IMR-90 (cell line): ENCODE results near the gene ASNSD1.

Source experiments
- BHLHE40 ChIP-seq: fragments of 150-350 bp; IDR thresholded peaks from 2 replicates; pipeline ENCODE4 v1.6.1; 2016; ENCODE audit warnings: mild to moderate bottlenecking, low read depth, low read length
- CEBPB ChIP-seq: IDR thresholded peaks from 2 replicates; pipeline ENCODE4 v1.6.1; 2012; ENCODE audit warnings: low read depth, low read length, improper control_type of control experiment
- TF ChIP-seq, protein P1 (sequence below): conservative IDR thresholded peaks from 2 replicates; pipeline ENCODE4 v1.5.1; 2012; ENCODE audit warnings: mild to moderate bottlenecking, low read depth, low read length, improper control_type of control experiment

DNA sequence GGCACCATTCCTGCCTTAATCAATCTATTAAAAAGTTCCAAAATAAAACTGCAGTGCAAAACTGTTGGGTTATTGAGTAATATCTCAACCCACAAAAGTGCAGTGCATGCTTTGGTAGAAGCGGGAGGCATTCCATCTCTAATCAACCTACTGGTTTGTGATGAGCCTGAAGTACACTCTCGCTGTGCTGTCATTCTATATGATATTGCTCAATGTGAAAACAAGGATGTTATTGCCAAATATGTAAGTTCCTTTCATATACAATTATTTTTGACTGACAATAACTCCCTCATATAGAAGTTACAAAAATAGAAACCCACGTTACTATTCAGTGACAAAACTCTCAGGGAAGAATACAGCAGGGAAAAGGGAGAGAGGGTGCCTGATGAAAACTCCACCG lies 58.3 kb downstream of the ASNSD1 start:
- TF ChIP-seq, protein P1, sequence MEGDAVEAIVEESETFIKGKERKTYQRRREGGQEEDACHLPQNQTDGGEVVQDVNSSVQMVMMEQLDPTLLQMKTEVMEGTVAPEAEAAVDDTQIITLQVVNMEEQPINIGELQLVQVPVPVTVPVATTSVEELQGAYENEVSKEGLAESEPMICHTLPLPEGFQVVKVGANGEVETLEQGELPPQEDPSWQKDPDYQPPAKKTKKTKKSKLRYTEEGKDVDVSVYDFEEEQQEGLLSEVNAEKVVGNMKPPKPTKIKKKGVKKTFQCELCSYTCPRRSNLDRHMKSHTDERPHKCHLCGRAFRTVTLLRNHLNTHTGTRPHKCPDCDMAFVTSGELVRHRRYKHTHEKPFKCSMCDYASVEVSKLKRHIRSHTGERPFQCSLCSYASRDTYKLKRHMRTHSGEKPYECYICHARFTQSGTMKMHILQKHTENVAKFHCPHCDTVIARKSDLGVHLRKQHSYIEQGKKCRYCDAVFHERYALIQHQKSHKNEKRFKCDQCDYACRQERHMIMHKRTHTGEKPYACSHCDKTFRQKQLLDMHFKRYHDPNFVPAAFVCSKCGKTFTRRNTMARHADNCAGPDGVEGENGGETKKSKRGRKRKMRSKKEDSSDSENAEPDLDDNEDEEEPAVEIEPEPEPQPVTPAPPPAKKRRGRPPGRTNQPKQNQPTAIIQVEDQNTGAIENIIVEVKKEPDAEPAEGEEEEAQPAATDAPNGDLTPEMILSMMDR: no peak
- TF ChIP-seq CEBPB: no peak
- TF ChIP-seq BHLHE40: no peak
